Right ventricle myocardium inferior (tissue), 1 donor: ENCODE measurements around the gene NPM3. TPM values are rescaled to one million over a fixed set of nuclear protein-coding genes. Genes with fewer than 3 reads are reported as not detected.

Experiments
- ATAC-seq: fragments of 200-7000 bp; cut with Tn5 transposase; one replicate; pipeline ENCODE4 v1.9.1; 2020; ENCODE audit warnings: mild to moderate bottlenecking, moderate library complexity
- DNase-seq: peaks from one replicate; pipeline ENCODE4 v3.0.0; 2021; ENCODE audit errors: missing footprints
- intact Hi-C: fragments of 100-400 bp; cut with DNase I; formaldehyde crosslinking; loops from one replicate; pipeline ENCODE4 v1.11.0; 2022
- total RNA-seq: library from RNA; stranded (reverse); fragmentation: NEBNext Ultra II Directional; extraction: Animal tissue kit (Norgen Biotek cat#: 25700); gene quantifications from one replicate; pipeline ENCODE4 v1.2.1, GENCODE V29; 2021
- donor health status: DM: no; HTN: yes; CAD: no; lungs with severe emphysema.

NPM3 gene
- total RNA-seq, 1 donor from 2014 or later: 7.9 TPM

DNA sequence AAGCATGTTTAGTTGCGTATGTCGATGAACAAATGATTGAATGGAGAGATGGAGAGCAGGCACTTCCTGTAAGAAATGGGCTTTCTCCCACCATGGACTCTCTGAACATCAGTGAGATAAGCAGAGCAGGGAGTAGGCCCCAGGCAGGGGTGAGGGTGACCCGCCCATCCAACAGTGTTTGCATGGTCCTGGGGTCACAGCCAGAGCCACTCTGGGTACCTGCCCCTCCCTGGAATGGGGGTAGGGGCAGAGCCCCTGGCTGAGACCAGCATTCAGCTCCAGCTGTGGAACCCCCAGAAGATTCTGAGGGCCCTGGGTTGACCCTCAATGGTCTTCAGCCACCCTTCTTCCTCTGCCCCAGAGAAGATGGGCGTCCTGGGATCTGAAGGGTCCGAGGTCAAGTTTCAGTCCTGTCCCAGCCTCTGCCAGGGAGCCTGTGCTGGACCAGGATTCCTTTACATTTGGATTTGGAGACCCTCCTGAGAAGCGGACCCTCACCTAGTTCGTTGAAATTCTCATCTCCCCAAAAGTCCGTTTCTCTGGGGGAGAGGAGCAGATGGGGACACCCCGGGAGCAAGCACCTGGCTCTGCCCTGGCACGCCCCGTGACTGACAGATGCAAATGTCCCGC is 5.0 kb downstream of the NPM3 start:
- no peak for DNase-seq
- intact Hi-C loops: no loop called here
- ATAC-seq: no peak

DNA sequence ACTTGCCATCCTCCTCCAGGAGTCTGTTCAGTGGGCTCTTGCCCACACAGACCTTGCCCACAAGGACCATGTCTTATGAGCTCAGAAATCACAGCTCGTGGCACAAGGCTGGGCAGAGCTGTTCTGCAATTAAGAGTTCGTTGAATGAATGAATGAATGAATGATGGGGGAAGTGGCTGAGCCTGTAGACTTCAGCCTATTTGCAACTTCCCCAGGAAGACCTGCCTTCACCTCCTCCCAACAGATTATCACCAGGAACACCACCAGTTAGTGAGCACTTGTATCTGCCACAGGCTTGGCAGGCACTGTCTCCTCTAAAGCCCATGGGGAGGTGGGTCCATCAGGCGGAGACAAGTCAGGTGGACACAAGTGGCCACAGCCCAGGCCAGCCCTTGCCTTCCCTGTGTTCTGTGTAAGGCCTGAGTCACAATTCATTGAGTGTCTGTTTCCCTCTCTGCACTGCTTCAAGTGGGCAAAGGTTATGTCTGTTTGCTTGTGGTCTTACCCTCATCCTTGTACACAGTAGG is 5.6 kb downstream of the NPM3 start:
- no peak for DNase-seq
- intact Hi-C loops: no loop called here
- ATAC-seq: no peak

DNA sequence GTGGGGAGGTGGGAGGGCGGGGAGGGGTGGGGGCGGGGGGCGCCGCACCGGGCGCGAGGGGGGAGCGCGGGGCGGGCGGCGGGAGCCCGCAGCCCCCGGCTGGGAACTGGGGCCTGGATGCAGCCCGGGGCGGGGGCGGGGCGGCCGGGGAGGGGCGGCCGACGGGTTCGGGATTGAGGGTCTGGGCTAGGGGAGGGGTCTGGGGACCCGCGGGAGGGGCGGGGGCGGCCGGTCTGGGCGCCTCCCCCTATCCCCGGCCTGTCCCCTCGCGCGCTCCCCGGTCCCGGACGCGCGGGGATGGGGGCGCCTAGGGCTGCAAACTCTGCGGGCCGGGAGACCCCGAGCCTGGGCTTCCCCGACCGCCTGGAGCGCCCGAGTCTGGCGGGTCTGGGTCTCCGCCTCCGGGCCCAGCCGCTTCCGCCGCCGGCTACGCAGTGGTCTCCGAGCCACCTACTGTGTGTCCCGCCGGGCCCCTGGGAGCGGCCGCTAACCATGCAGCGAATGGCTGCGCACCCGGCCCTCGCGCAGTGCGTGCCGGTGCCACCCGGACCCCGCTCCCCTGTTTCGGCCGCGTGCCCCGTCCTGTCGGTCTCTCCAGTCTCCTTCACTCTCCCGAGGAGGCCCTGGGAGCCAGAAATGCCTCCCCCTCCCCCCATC is 7.0 kb downstream of the NPM3 start:
- ATAC-seq (no peak), DNase-seq (no peak)
- intact Hi-C loops: no loop called here

DNA sequence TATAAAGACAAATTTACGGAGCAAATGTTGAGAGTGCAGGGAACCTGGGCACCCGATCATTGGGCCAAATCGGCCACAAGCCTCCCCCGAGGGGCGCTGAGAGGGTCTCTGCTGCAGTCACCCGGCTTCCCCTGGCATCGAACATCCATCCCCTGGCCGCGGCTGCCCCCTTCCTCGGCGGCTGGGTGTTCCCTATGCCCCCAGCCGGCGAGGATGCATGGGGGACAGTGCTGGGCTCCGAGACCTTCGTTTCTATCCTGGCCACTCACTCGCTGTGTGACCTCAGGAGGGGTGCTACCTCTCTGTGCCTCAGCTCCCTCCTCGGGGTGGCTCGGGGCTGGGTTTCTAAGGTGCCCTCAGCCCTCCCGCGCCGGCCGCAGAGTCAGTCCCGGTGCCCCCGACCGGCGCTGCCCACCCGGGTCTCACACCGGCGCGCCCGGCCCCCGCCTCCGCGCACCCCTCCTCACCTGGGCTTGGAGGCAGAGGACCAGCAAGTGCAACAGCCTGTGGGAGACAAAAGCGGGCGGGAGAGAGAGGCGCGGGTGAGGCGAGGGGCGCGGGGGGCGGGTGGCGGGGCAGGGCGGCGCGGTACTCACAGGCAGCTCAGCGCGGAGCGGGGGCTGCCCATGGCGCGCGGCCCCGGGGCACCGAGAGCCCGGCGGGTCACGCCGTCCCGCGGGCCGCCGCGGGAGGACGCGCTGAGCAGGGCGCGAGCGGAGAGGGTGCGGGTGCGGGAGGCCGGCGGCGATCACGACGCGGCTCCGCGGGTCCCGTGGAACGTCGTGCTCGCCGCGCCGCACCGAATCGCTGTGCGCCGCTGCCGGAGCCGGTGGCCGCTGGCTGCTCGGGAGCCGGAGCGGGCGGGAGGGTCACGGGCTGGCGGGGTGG is 7.7 kb downstream of the NPM3 start, which contains the start of gene FGF8:
Gene FGF8 (minus strand): TSS at position 842 of the 888 bp plus-strand sequence. CDS start 214 bp downstream, at position 628.
- DNase-seq: no peak
- ATAC-seq: no peak
- intact Hi-C loops: no loop called here

DNA sequence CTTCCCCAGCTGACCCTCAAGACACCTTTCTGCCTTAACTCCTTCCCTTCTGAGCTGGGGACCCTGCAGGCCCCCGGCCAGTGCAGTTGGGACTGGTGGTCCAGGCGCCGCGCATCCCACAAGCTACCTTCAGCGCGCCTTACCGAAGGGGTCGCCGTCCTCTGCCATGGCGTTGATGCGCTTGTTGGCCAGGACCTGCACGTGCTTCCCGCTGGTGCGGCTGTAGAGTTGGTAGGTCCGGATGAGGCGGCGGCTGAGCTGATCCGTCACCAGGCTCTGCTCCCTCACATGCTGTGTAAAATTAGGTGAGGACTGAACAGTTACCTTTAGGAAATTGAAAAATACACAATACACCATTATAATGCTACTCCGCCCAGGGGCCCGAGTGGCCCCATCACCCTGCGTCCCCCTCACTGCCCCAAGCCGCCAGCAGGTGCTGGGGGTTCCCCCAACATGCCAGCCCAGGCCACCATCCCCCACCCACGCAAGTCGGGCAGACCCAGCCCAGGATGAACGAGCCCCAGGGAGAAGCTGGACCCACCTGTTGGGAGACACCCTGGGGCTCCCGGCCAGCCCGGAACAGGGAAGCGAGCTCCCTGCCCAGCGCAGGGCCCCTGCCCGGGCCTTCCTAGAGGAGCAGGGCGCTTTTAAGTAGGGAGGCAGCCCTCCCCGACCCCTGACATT is 8.5 kb downstream of the NPM3 start:
- intact Hi-C loops: no loop called here
- no peak for ATAC-seq
- DNase-seq: no peak

DNA sequence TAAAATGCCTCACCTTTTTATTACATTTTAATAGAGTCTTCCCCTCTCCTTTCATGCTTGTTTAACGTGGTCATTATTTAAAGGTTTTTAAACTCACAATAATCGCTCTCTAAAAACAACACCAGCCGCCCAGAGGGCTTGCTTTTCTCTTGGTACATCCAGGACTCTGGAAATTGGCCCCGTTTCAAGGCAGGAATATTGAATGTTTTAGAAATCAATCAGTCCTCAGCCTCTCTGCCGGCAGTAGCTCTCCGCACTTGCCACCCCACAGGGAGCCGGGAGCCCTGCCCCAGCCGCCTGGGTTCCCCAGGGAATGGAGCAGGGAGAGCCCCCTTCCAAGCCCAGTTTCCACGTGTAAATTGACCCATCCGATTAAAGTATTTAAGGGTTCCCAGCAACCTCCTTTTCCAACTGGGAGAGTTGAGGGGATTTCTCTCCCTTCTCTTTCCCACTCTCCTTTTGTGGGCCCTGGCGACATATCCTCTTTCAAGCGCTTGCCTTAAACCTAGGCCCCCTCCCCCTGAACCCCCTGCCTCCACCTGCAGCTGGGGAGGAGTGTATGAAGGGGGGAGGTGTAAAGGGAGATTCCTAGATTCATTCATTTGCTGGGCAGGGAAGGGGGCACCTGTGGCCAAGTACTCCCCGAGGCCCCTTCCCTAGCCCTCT is 9.2 kb downstream of the NPM3 start:
- intact Hi-C loops: no loop called here
- DNase-seq (no peak), ATAC-seq (no peak)

DNA sequence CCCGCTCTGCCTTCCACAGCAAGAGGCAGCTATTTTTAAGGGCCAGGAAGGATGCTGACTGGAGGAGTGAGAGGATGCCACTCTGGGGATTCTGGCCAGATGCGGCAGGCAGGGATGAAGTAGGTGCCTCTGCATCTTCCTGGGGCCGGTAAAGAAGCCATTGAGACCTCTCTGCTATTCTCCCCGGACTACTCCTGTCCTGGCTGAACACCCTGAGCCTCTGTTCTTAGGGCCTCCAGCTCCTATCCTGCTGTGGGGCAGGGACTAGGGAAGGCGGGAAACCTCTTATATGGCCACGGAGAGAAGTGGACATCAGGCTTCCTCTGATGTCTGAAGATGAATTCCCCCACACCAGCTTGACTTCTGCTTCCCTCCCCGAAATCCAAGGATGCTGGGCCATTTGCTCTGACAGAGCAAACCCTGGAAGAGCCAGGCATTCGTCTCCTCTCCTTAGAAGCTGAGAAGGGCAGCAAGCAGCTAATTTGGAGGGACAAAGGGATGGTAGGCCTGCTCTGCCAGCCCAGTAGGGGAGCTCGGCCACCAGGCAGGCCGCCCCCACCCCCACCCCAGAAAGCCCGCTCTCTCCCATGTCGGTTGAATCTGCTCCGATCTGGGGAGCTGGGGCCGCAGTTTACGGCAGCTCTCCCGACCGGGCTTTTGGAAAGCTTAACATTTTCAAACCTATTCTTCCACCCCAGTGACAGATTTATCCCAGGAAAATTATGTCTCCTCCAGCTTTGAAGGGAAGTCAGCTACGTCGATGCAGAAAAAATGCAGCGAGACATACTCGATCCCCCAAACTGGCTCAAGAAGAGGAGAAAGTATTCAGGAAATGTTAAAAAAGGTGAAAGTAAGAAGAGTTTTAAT is 10.1 kb downstream of the NPM3 start:
- ATAC-seq (no peak), DNase-seq (no peak)
- intact Hi-C loops: no loop called here

DNA sequence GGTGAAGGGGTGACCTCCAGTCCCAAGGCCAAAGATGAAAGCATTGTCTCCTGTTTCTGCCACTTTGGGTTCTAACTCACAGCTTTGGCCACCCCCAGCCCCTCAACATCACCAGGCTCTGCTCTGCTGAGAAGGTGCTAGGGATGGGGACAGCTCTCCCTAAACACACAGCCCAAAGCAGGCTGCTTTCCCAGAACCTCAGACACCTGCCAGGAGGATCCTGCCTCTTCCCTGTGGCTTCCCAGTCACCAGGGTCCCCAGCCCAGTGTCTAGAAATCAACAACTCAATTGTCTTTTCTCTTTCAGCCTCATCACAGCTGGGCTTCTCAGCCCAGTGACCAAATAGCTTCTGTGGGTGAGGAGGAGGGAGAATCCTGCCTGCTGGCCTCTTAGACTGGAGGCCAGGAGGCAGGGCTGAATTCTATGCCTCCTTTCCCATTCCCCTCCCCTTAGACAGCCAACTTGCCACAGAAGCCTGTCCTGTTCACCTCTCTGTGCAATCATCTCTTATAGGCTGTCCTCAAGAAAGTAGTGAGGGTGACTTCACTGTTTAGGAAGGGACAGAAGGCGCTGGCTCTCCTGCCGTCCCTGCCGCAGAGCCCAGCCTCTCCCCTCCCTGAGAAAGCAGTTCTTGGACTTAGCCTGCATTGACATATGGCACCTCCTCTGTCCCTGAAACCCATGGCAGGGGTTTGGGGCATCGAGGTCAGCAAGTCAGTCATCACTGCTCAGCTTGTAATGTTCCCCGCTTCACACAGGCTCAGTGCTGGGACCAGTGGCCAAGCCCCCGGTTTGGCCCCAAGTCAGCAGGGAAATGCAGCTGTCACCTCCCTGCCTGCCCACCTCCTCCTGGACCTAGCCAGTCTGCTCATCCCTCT is 11.0 kb downstream of the NPM3 start:
- ATAC-seq (no peak), DNase-seq (no peak)
- intact Hi-C loops: no loop called here

DNA sequence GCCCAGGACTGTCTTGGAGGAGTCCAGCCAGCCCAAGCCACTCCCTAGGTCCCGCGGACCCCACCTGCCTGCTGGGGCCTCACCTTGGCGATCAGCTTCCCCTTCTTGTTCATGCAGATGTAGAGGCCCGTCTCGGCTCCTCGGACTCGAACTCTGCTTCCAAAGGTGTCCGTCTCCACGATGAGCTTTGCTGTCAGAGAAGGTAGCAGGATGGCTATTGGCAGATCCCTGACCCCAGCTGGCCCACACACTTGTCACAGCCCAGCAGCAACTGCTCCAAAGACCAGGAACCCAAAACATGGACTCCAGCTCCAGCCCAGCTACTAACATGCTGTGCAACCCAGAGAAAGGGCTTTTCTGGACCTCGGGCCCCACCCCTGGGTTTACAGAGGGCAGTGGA is 11.9 kb downstream of the NPM3 start:
- no peak for DNase-seq
- no peak for ATAC-seq
- intact Hi-C loops: no loop called here

DNA sequence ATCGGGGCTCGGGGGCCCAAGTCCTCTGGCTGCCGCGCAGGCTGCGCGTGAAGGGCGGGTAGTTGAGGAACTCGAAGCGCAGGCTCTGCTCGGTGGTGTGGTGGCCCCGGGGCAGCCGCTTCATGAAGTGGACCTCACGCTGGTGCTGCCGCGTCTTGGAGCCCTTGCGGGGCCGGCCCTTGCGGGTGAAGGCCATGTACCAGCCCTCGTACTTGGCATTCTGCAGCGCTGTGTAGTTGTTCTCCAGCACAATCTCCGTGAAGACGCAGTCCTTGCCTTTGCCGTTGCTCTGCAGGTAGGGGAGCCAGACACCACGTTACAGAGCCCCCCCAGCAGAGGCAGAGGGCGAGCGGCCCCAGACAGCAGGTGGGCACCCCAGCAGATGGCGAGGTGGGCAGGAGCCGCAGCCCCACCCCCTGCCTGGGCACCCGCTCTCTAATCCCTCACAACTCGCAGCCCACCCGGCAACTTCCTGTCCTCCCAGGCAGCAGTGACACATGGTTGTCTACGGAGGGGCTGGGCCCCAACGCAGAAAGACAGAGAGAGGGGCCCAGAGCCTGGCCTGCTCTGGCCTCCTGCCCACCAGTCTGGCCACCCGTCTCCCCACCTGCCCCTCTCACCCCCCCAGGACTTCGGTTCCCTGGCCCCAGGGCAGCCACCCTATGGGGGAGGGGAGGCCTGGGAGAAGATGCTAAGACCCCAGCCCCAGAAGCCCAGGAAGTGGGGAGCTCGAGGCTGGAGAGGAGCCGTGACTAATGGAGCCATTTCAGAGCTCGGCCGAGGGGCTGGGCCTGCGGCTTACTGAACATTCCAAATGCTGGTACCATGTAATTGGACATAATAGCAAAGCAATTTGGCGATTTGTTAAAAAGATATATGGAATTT is 12.7 kb downstream of the NPM3 start:
- no peak for DNase-seq
- ATAC-seq: no peak
- intact Hi-C loops: no loop called here

DNA sequence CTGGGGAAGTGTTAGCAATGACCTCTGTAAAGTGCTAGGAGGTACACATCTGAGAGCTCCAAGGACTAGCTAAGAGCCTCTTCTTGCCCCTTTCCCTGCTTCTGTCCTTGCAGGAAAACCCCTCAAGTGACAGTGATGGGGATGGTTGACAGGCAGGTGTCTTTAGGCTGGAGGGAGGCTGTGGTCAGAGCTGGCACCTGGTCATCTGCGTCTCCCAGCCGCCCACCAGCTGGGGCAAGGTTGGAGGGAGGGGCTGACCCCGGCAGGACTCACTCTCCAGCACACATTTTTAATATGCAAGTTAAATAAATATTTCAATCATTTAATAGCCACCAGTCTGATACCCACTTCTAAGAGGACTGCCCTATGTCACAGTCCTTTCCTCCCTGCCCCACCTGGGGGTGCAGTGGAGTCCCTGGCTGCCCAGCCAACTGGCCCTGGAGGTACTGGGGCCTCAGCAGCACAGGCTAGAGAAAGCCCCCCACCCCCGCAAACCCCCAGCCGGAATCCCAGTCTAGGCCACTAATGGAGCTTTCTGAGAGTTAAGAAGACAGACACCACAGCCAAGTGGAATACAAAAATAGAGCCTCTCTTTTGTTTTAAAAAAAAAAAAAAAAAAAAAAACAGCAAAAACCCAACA is 13.6 kb downstream of the NPM3 start:
- intact Hi-C loops: no loop called here
- no peak for ATAC-seq
- no peak for DNase-seq

DNA sequence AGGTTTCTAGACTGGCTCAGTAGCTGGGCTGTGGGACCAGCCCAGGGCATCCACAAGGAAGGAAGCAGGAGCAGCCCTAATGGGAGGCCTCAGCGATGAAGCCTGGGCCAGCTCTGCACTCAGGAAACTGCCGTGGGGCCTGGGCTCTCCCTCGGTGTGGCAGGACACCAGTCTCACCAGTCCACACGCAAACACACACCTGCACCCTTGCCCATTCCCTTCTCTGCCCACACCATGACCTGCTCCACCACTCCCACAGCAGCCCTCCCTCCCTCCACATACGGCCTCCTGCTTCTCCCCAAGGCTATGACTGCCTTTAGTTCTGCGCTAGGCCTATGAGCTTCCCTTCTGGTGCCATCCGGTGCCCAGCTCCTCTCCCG is 14.5 kb downstream of the NPM3 start:
- intact Hi-C loops: no loop called here
- ATAC-seq: no peak
- DNase-seq: no peak

DNA sequence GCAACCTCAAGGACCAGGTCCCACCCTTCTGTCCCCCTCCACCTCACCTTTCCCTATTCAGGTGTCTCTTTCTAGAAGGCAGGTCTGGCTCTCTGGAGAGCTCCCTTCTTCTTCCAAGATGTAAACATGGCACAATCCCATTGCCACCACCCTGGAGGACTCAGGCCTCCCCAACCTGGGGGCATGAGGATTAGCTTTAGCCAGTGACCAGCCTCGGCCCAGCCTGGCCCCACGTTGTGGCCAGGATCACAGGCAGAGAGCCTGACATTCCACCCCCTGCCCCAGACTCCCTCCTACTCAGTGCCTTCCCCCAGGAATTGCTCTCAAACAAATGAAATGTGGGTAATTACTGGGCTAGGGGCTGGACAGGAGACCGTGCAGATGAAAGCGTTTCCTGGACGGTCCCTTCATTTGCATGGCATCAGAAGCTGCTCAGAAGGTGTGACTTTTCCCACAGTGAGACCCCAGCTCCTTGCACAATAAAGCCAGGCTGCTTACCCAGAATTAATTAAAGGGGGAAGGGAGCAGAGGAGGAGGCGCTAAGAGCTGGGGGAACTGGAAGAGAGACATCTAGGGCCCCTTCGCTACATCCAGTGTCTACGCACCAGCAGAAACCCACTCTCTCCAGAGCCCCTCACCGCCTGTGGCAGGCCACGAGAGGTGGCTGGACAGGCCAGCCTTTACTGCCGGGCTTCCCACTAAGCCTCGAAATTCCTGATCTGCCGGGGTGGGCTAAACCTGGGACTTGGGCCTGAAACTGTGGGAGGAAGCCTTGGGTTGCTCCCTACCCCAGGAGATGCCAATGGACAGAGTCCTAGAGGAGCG is 15.1 kb downstream of the NPM3 start:
- ATAC-seq: no peak
- intact Hi-C loops: no loop called here
- no peak for DNase-seq

DNA sequence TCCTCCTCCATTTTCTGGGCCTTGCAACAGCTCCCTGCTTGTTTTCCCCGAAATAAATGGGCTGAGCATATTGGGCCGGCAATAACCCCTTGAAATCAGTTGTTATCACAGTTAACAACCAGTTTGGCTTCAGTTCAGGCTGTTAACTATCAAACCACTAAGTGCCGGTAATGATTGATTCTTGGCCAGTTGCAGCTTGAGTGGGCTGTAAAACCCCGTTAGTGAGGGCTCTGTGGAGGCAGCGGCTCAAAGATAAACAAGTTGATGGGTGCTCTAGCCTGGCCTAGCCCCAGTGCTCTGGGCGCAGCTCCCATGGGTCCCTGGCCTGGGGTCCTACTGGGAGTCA is 15.7 kb downstream of the NPM3 start:
- DNase-seq (no peak), ATAC-seq (no peak)
- intact Hi-C loops: no loop called here
